ENCODE results near the gene MRPS7. TPM values are rescaled to one million over a fixed set of nuclear protein-coding genes. Genes with fewer than 3 reads are reported as not detected.
A peak's percentile ranks its signal among the peaks of the same experiment; 100 is the strongest.

The MRPS7 gene
- total RNA-seq, 1 donor from 2014 or later: 34.7 TPM

DNA sequence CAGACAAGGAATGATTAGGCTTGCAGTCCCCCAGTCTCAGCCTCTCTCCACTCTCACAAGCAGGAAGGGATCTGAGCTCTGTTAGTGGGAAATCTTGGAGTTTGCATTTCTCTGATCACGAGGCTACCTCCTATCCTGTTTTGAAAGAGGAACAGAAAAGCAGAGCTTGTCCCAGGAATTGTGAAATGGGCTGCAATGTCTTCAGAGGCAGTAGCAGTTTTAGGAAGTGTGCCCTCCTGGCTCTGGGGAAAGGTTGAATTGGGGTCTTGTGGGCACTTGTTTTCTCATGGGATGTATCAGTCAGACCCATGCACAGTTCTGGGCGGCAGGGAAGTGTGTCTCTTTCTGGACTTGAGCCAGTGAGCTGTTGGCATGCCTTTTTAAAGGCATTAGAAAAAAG lies 33.4 kb upstream of the MRPS7 start:
- peak overlapping the region; percentile 73 for H3K27ac ChIP-seq
- DNase-seq (peak; percentile 68), ATAC-seq (peak; percentile 87)
- peaks cover 9% of the 10 kb centered on the region for H3K4me1 ChIP-seq
- no peaks in the 10 kb centered on the region for H3K9me3 ChIP-seq
- H3K36me3 ChIP-seq: peaks cover 68% of the 10 kb centered on the region
- intact Hi-C loops (cut with DNase I): no loop called here
- no peaks in the 10 kb centered on the region for H3K27me3 ChIP-seq
- H3K4me3 ChIP-seq: no peak overlapping the region
- TF ChIP-seq, protein P1, sequence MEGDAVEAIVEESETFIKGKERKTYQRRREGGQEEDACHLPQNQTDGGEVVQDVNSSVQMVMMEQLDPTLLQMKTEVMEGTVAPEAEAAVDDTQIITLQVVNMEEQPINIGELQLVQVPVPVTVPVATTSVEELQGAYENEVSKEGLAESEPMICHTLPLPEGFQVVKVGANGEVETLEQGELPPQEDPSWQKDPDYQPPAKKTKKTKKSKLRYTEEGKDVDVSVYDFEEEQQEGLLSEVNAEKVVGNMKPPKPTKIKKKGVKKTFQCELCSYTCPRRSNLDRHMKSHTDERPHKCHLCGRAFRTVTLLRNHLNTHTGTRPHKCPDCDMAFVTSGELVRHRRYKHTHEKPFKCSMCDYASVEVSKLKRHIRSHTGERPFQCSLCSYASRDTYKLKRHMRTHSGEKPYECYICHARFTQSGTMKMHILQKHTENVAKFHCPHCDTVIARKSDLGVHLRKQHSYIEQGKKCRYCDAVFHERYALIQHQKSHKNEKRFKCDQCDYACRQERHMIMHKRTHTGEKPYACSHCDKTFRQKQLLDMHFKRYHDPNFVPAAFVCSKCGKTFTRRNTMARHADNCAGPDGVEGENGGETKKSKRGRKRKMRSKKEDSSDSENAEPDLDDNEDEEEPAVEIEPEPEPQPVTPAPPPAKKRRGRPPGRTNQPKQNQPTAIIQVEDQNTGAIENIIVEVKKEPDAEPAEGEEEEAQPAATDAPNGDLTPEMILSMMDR (IDR thresholded peaks at IDR 0.05): no peak

DNA sequence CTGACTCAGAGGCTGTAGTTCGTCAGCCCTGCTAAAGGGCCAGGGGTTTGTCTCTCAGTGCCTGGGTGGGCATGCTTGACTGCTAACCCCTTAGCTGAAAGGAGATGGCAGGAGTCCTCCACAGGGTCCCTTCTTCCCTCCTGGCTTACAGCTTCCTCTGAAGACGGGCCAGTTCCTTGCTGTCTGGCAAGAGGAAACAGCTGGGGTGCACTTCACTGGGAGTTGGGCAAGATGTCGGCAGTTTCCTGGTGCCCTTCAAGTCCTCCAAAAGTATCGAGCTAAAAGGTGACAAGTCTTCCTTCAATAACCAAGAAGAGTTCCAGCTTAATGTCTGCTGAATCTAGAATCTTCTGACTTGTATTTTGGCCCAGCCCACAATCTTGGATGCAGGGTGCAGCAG lies 32.8 kb upstream of the MRPS7 start:
- TF ChIP-seq, protein P1 (IDR thresholded peaks at IDR 0.05): no peak
- ATAC-seq (peak; percentile 70), DNase-seq (peak; percentile 70)
- peaks cover 9% of the 10 kb centered on the region for H3K4me1 ChIP-seq
- H3K36me3 ChIP-seq: peaks cover 67% of the 10 kb centered on the region
- no peaks in the 10 kb centered on the region for H3K27me3 ChIP-seq
- H3K4me3 ChIP-seq: no peak overlapping the region
- no peaks in the 10 kb centered on the region for H3K9me3 ChIP-seq
- intact Hi-C loops (cut with DNase I): no loop called here
- H3K27ac ChIP-seq: peak overlapping the region; percentile 73

DNA sequence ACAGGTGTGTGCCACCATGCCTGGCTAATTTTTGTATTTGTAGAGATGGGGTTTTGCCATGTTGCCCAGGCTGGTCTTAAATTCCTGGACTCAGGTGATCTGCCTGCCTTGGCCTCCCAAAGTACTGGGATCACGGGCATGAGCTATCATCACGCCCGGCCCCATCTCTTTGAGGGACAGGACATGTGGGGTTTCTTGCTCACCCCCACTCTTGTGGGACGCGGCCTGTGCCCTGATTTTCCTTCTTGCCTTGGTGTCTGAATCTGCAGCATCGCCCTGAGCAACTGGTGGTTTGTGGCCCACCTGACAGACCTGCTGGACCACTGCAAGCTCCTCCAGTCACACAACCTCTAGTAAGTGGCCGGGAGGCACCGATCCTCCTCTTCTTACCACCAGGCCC lies 30.6 kb upstream of the MRPS7 start:
- Histone ChIP-seq H3K27ac (no peak overlapping the region), H3K36me3 (peaks cover 76% of the 10 kb centered on the region), H3K4me1 (peaks cover 9% of the 10 kb centered on the region), H3K4me3 (no peak overlapping the region), H3K9me3 (no peaks in the 10 kb centered on the region), H3K27me3 (no peaks in the 10 kb centered on the region)
- TF ChIP-seq, protein P1 (IDR thresholded peaks at IDR 0.05): no peak
- intact Hi-C loops (cut with DNase I): no loop called here
- DNase-seq (no peak), ATAC-seq (no peak)

DNA sequence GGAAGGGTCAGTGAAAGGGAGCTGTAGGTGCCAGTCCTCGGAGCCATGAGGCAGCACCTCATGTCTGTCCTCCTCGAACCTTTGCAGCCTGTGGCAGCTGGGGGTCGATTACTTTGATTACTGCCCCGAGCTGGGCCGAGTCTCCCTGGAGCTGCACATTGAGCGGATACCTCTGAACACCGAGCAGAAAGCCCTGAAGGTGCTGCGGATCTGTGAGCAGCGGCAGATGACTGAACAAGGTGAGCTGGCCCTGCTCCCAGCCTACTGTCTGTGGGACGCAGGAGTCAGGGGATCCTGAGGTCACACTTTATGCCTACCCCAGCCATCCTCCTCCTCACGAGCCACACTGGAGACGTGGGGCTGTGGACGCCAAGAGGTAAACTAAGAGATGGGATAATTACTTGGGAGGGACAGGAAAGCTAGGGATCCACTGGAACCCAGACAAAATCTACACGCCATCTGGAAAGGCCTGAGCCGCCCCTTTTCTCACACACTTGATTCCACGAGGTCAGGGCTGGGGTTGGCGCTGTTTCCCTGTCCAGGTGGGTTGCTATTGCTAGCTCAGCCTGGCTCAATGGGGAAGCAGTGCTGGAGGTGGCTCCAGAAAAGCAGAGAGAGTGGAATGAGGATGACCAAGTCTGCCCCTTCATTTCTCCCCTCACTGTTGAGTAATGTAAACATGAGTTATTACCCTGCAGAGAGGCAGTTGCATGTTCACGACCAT lies 29.8 kb upstream of the MRPS7 start:
- intact Hi-C loops (cut with DNase I): no loop called here
- Histone ChIP-seq H3K27me3 (no peaks in the 10 kb centered on the region), H3K36me3 (peaks cover 76% of the 10 kb centered on the region), H3K27ac (no peak overlapping the region), H3K4me1 (peaks cover 9% of the 10 kb centered on the region), H3K9me3 (no peaks in the 10 kb centered on the region), H3K4me3 (no peak overlapping the region)
- TF ChIP-seq, protein P1 (IDR thresholded peaks at IDR 0.05): no peak
- DNase-seq: no peak
- no peak for ATAC-seq

DNA sequence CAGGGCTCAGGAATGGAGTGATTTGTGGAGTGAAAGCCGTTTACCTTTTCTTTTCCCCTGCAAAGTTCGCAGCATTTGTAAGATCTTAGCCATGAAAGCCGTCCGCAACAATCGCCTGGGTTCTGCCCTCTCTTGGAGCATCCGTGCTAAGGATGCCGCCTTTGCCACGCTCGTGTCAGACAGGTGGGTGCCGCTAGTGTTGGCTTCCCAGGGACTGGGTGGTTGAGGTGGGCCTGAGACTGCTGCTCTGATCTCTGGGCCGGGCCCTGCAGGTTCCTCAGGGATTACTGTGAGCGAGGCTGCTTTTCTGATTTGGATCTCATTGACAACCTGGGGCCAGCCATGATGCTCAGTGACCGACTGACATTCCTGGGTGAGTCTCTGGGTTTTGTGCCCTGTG lies 28.9 kb upstream of the MRPS7 start:
- Histone ChIP-seq H3K4me3 (no peak overlapping the region), H3K27me3 (no peaks in the 10 kb centered on the region), H3K4me1 (peaks cover 9% of the 10 kb centered on the region), H3K27ac (no peak overlapping the region), H3K9me3 (no peaks in the 10 kb centered on the region), H3K36me3 (peaks cover 82% of the 10 kb centered on the region)
- intact Hi-C loops (cut with DNase I): no loop called here
- DNase-seq (no peak), ATAC-seq (no peak)
- TF ChIP-seq, protein P1 (IDR thresholded peaks at IDR 0.05): no peak
